Measurements from ENCODE around the gene NPEPPS.
"Not testable (repeated sequence)": the region's sequence is repeated elsewhere in the genome, so short reads cannot be mapped to it uniquely, and the experiment has no call there.

- TF ChIP-seq CTCF (conservative IDR thresholded peaks at IDR 0.05; ENCODE audit: low read depth, low read length); EZH2 (IDR thresholded peaks at IDR 0.05; ENCODE audit: borderline replicate concordance, low read depth, low read length, poor library complexity, severe bottlenecking): not testable (repeated sequence)
Observed at GRCh38 chr17:47539085-47539484, 8.2 kb downstream of the NPEPPS start.

Measured in A673 (cell line).